Keratinocyte (primary cell): Measurements from ENCODE around the gene HGF. TPM values are rescaled to one million over a fixed set of nuclear protein-coding genes. Genes with fewer than 3 reads are reported as not detected.

Experiments
- DNase-seq: peaks from one replicate; pipeline ENCODE4 v3.0.0-alpha.2; 2011; ENCODE audit warnings: low read depth, missing footprints, low spot score
- FAIRE-seq: peaks from 2 replicates; lab custom pipeline; 2011; peaks lifted over from hg19 to GRCh38; lab: Jason Lieb, UNC
- H2AFZ ChIP-seq: 2 replicates; pipeline ENCODE4 v1.6.0; 2012; ENCODE audit warnings: low read length, control low read depth, inconsistent platforms; ENCODE audit not compliant: control insufficient read depth
- H3K27ac ChIP-seq: 2 replicates; pipeline ENCODE4 v1.5.1; 2011; ENCODE audit warnings: low read length; ENCODE audit not compliant: control insufficient read depth, insufficient read depth
- H3K27me3 ChIP-seq: 3 replicates; pipeline ENCODE4 v1.6.0; 2011; ENCODE audit warnings: low read length; ENCODE audit not compliant: control insufficient read depth, insufficient read depth; ENCODE audit errors: extremely low read depth
- H3K36me3 ChIP-seq, 2 experiments: 2 replicates in 1 of 2; 3 replicates in 1 of 2; pipeline ENCODE4 v1.5.1; 2011; ENCODE audit warnings: low read length in 2 of 2, mild to moderate bottlenecking in 1 of 2; ENCODE audit not compliant: control insufficient read depth in 2 of 2, insufficient read depth in 2 of 2; ENCODE audit errors: extremely low read depth in 1 of 2
- H3K4me1 ChIP-seq: 3 replicates; pipeline ENCODE4 v1.5.1; 2011; ENCODE audit warnings: low read length; ENCODE audit not compliant: control insufficient read depth, insufficient read depth; ENCODE audit errors: extremely low read depth
- H3K4me2 ChIP-seq: 3 replicates; pipeline ENCODE4 v1.6.0; 2011; ENCODE audit warnings: low read depth, low read length; ENCODE audit not compliant: control insufficient read depth, insufficient read depth; ENCODE audit errors: extremely low read depth
- H3K4me3 ChIP-seq, 3 experiments: fragments of 200-600 bp in 1 of 3; sonication (generic) in 1 of 3; 2 replicates in 2 of 3; 3 replicates in 1 of 3; pipeline ENCODE4 v1.5.1; 2011 to 2016; ENCODE audit warnings: low read length in 3 of 3, mild to moderate bottlenecking in 3 of 3, control low read depth in 2 of 3, inconsistent platforms in 1 of 3, low read depth in 1 of 3, mixed read lengths in 1 of 3, mixed run types in 1 of 3, moderate library complexity in 1 of 3; ENCODE audit not compliant: control insufficient read depth in 2 of 3, insufficient read depth in 2 of 3; ENCODE audit errors: extremely low read depth in 1 of 3
- H3K79me2 ChIP-seq: 2 replicates; pipeline ENCODE4 v1.6.0; 2012; ENCODE audit warnings: low read length; ENCODE audit not compliant: control insufficient read depth, insufficient read depth
- H3K9ac ChIP-seq: 3 replicates; pipeline ENCODE4 v1.6.0; 2011; ENCODE audit warnings: low read length; ENCODE audit not compliant: control insufficient read depth, insufficient read depth; ENCODE audit errors: extremely low read depth
- H3K9me1 ChIP-seq: 3 replicates; pipeline ENCODE4 v1.6.0; 2011; ENCODE audit warnings: low read length; ENCODE audit not compliant: control insufficient read depth, insufficient read depth; ENCODE audit errors: extremely low read depth
- H3K9me3 ChIP-seq: 2 replicates; pipeline ENCODE4 v1.5.1; 2012; ENCODE audit warnings: low read depth, low read length; ENCODE audit not compliant: control insufficient read depth
- H4K20me1 ChIP-seq: 3 replicates; pipeline ENCODE4 v1.6.0; 2011; ENCODE audit warnings: low read length; ENCODE audit not compliant: control insufficient read depth, insufficient read depth; ENCODE audit errors: extremely low read depth
- CTCF ChIP-seq, 3 experiments: IDR thresholded peaks in 1 of 3; conservative IDR thresholded peaks in 1 of 3; optimal IDR thresholded peaks in 1 of 3; 2 replicates in 2 of 3; 3 replicates in 1 of 3; pipeline versions ENCODE3 to v1.5.1; 2011; ENCODE audit warnings: low read length in 3 of 3, mild to moderate bottlenecking in 3 of 3, moderate library complexity in 2 of 3, control low read depth in 1 of 3, inconsistent platforms in 1 of 3; ENCODE audit not compliant: insufficient read depth in 2 of 3; ENCODE audit errors: extremely low read depth in 1 of 3
- EZH2 ChIP-seq: IDR thresholded peaks from one replicate; pipeline ENCODE4 v1.6.1; 2012; ENCODE audit warnings: inconsistent platforms, mild to moderate bottlenecking, low read length, moderate library complexity
- dilution Hi-C: fragments of 300-500 bp; cut with MboI; formaldehyde crosslinking; loops from one replicate; pipeline ENCODE4 v1.7.0; 2020; ENCODE audit warnings: low sequenced_read_pairs; ENCODE audit not compliant: extremely low pct_ligation_motif_present
- polyA plus RNA-seq, 5 experiments: library from polyadenylated mRNA; depleted of rRNA in 3 of 5; stranded (reverse) in 3 of 5; stranded (forward) in 1 of 5; unstranded in 1 of 5; fragments of >200 nt; gene quantifications; 1 replicate in 1 of 5; 2 replicates in 3 of 5; 3 replicates in 1 of 5; pipeline versions ENCODE4 v1.2.1 to v1.2.3, GENCODE V29; 2011 to 2012; ENCODE audit warnings: missing spikeins in 2 of 5, low read depth in 1 of 5, low replicate concordance in 1 of 5

HGF gene
- polyA plus RNA-seq, 1 donor (not counting 4 experiments of a cell fraction or from before 2014, with no cell fraction given): not detected

- FAIRE-seq (no peak), DNase-seq (no peak)
- dilution Hi-C loops: no loop called here
- TF ChIP-seq CTCF (optimal IDR thresholded peaks at IDR 0.05 in 1 of 3, IDR thresholded peaks at IDR 0.05 in 1 of 3, conservative IDR thresholded peaks at IDR 0.05 in 1 of 3; ENCODE audit: extremely low read depth in 1 of 3, insufficient read depth in 2 of 3, low read length in 3 of 3) (no peak), EZH2 (no peak)
- H3K27ac ChIP-seq: no peak overlapping the region
- no peaks in the 10 kb centered on the region for H3K9me3 ChIP-seq
- no peaks in the 10 kb centered on the region for H4K20me1 ChIP-seq
- no peaks in the 10 kb centered on the region for H3K36me3 ChIP-seq
- no peak overlapping the region for H3K9ac ChIP-seq
- no peaks in the 10 kb centered on the region for H3K27me3 ChIP-seq
- no peak overlapping the region for H3K4me2 ChIP-seq
- no peak overlapping the region for H2AFZ ChIP-seq
- H3K79me2 ChIP-seq: no peaks in the 10 kb centered on the region
- no peaks in the 10 kb centered on the region for H3K4me1 ChIP-seq
- H3K4me3 ChIP-seq: no peak overlapping the region
- H3K9me1 ChIP-seq: no peaks in the 10 kb centered on the region
Observed at GRCh38 chr7:81801532-81801931, 31.7 kb upstream of the HGF start.

GRCh38 chr7:81791568-81792518, 22.0 kb upstream of the HGF start:
- Histone ChIP-seq H3K27me3 (no peaks in the 10 kb centered on the region), H3K9ac (no peak overlapping the region), H2AFZ (no peak overlapping the region), H3K9me3 (no peaks in the 10 kb centered on the region), H3K27ac (no peak overlapping the region), H3K4me1 (no peaks in the 10 kb centered on the region), H3K4me3 (no peak overlapping the region), H3K4me2 (no peak overlapping the region), H3K79me2 (no peaks in the 10 kb centered on the region), H3K36me3 (no peaks in the 10 kb centered on the region), H4K20me1 (no peaks in the 10 kb centered on the region), H3K9me1 (no peaks in the 10 kb centered on the region)
- no peak for FAIRE-seq
- no peak for TF ChIP-seq CTCF (optimal IDR thresholded peaks at IDR 0.05 in 1 of 3, IDR thresholded peaks at IDR 0.05 in 1 of 3, conservative IDR thresholded peaks at IDR 0.05 in 1 of 3; ENCODE audit: extremely low read depth in 1 of 3, insufficient read depth in 2 of 3, low read length in 3 of 3)
- TF ChIP-seq EZH2: no peak
- dilution Hi-C loops: no loop called here
- no peak for DNase-seq
